IMR-90 (cell line): ENCODE data around the gene TSGA10IP. TPM values are rescaled to one million over a fixed set of nuclear protein-coding genes. Genes with fewer than 3 reads are reported as not detected.

ENCODE experiments used
- ATAC-seq: fragments of 200-7000 bp; cut with Tn5 transposase; 2 replicates; pipeline ENCODE4 v1.9.1; 2020; ENCODE audit warnings: low read depth, mild to moderate bottlenecking, moderate library complexity
- BruUV-seq: library from RNA; stranded (reverse); fragments of 400-500 nt; replicated peaks from 2 replicates; lab custom pipeline; 2021; lab: Mats Ljungman, UMichigan
- CTCF ChIA-PET: fragments of 300-600 bp; formaldehyde crosslinking; extraction: SDS; loops from one replicate; lab custom pipeline; 2021; ENCODE audit warnings: antibody characterized with exemption; lab: Yijun Ruan, JAX
- POLR2A ChIA-PET: fragments of 300-600 bp; sonication (Branson Sonifier 250); formaldehyde crosslinking; loops from one replicate; lab custom pipeline; 2022; ENCODE audit warnings: antibody characterized with exemption; ENCODE audit not compliant: unreplicated experiment; lab: Charles Lee
- DNase-seq: peaks from one replicate; pipeline ENCODE4 v3.0.0; 2013
- H2AFZ ChIP-seq: replicated peaks from 2 replicates; pipeline ENCODE3; 2013; ENCODE audit warnings: low read length, mild to moderate bottlenecking; ENCODE audit not compliant: poor library complexity
- H2AK5ac ChIP-seq: 2 replicates; pipeline ENCODE4 v1.6.1; 2013; ENCODE audit warnings: low read depth, low read length, inconsistent platforms
- H2AK9ac ChIP-seq: replicated peaks from 2 replicates; pipeline ENCODE3; 2013; ENCODE audit warnings: mild to moderate bottlenecking, low read depth, low read length, moderate library complexity; ENCODE audit not compliant: poor library complexity
- H2BK120ac ChIP-seq: 2 replicates; pipeline ENCODE4 v1.6.1; 2013; ENCODE audit warnings: low read depth, low read length, inconsistent platforms
- H2BK15ac ChIP-seq: 3 replicates; pipeline ENCODE4 v1.6.1; 2013; ENCODE audit warnings: low read depth, low read length, inconsistent platforms
- H2BK20ac ChIP-seq: 2 replicates; pipeline ENCODE4 v1.6.1; 2013; ENCODE audit warnings: low read depth, mild to moderate bottlenecking, inconsistent platforms, low read length, moderate library complexity
- H2BK5ac ChIP-seq: 2 replicates; pipeline ENCODE4 v1.6.1; 2013; ENCODE audit warnings: mild to moderate bottlenecking, low read depth, low read length, inconsistent platforms; ENCODE audit not compliant: poor library complexity, severe bottlenecking
- H3K14ac ChIP-seq: replicated peaks from 2 replicates; pipeline ENCODE4 v1.6.1; 2013; ENCODE audit warnings: low read depth, low read length, inconsistent platforms
- H3K18ac ChIP-seq: 2 replicates; pipeline ENCODE4 v1.6.1; 2013; ENCODE audit warnings: low read depth, low read length, control low read depth
- H3K23ac ChIP-seq: 2 replicates; pipeline ENCODE4 v1.6.1; 2013; ENCODE audit warnings: low read depth, low read length, inconsistent platforms
- H3K27ac ChIP-seq: 2 replicates; pipeline ENCODE4 v1.5.1; 2013; ENCODE audit warnings: mild to moderate bottlenecking, control low read depth, low read length; ENCODE audit not compliant: insufficient read depth
- H3K27me3 ChIP-seq: 2 replicates; pipeline ENCODE4 v1.6.1; 2013; ENCODE audit warnings: low read length; ENCODE audit not compliant: control insufficient read depth, insufficient read depth
- H3K36me3 ChIP-seq: 2 replicates; pipeline ENCODE4 v1.6.1; 2013; ENCODE audit warnings: low read length, mixed read lengths; ENCODE audit not compliant: control insufficient read depth, insufficient read depth
- H3K4ac ChIP-seq: 2 replicates; pipeline ENCODE4 v1.6.1; 2013; ENCODE audit warnings: low read depth, low read length, inconsistent platforms
- H3K4me1 ChIP-seq: 2 replicates; pipeline ENCODE4 v1.6.1; 2013; ENCODE audit warnings: low read length, mixed read lengths; ENCODE audit not compliant: control insufficient read depth, insufficient read depth
- H3K4me2 ChIP-seq: 2 replicates; pipeline ENCODE4 v1.6.1; 2013; ENCODE audit warnings: low read depth, mild to moderate bottlenecking, control low read depth, low read length, moderate library complexity
- H3K4me3 ChIP-seq: 2 replicates; pipeline ENCODE4 v1.5.1; 2013; ENCODE audit warnings: low read depth, mild to moderate bottlenecking, control low read depth, low read length, moderate library complexity; ENCODE audit not compliant: insufficient read depth
- H3K56ac ChIP-seq: 2 replicates; pipeline ENCODE4 v1.6.1; 2013; ENCODE audit warnings: low read length, inconsistent platforms; ENCODE audit not compliant: insufficient read depth; ENCODE audit errors: extremely low read depth
- H3K79me1 ChIP-seq, 2 experiments: 2 replicates each; pipeline ENCODE4 v1.6.1; 2013; ENCODE audit warnings: low read length in 2 of 2, inconsistent platforms in 1 of 2, low read depth in 1 of 2
- H3K9ac ChIP-seq: 2 replicates; pipeline ENCODE4 v1.6.1; 2013; ENCODE audit warnings: low read depth, low read length, control low read depth
- H3K9me1 ChIP-seq: 2 replicates; pipeline ENCODE4 v1.6.1; 2013; ENCODE audit warnings: low read length, inconsistent platforms; ENCODE audit not compliant: insufficient read depth
- H3K9me3 ChIP-seq: 2 replicates; pipeline ENCODE4 v1.6.1; 2013; ENCODE audit warnings: low read length; ENCODE audit not compliant: control insufficient read depth, insufficient read depth
- H4K20me1 ChIP-seq: 2 replicates; pipeline ENCODE4 v1.6.1; 2013; ENCODE audit warnings: low read length, inconsistent platforms; ENCODE audit not compliant: insufficient read depth
- H4K5ac ChIP-seq: 2 replicates; pipeline ENCODE4 v1.6.1; 2013; ENCODE audit warnings: mild to moderate bottlenecking, low read depth, low read length, control low read depth
- H4K8ac ChIP-seq, 2 experiments: 2 replicates each; pipeline ENCODE4 v1.6.1; 2013; ENCODE audit warnings: low read depth in 2 of 2, low read length in 2 of 2, control low read depth in 1 of 2, inconsistent platforms in 1 of 2
- H4K91ac ChIP-seq: 2 replicates; pipeline ENCODE4 v1.6.1; 2013; ENCODE audit warnings: low read depth, low read length, inconsistent platforms; ENCODE audit not compliant: insufficient read depth
- CEBPB ChIP-seq: IDR thresholded peaks from 2 replicates; pipeline ENCODE4 v1.6.1; 2012; ENCODE audit warnings: low read depth, low read length, improper control_type of control experiment
- CTCF ChIP-seq: conservative IDR thresholded peaks from 2 replicates; pipeline ENCODE4 v1.5.1; 2012; ENCODE audit warnings: mild to moderate bottlenecking, low read depth, low read length, improper control_type of control experiment
- ELK1 ChIP-seq: fragments of 150-350 bp; IDR thresholded peaks from 2 replicates; pipeline ENCODE4 v1.6.1; 2016; ENCODE audit warnings: low read depth, mild to moderate bottlenecking, low read length, moderate library complexity, borderline replicate concordance
- MAZ ChIP-seq: IDR thresholded peaks from 2 replicates; pipeline ENCODE4 v1.6.1; 2012; ENCODE audit warnings: low read depth, mild to moderate bottlenecking, low read length, improper control_type of control experiment, moderate library complexity, borderline replicate concordance
- NFE2L2 ChIP-seq: fragments of 150-350 bp; IDR thresholded peaks from 2 replicates; pipeline ENCODE4 v1.6.1; 2016; ENCODE audit warnings: low read depth, mild to moderate bottlenecking, low read length
- POLR2A ChIP-seq: IDR thresholded peaks from 2 replicates; pipeline ENCODE4 v1.6.1; 2012; ENCODE audit warnings: mild to moderate bottlenecking, low read depth, low read length
- WGBS, 2 experiments: methylation state at CpG; one replicate each; pipeline versions ENCODE4 v1.1.5 to v1.1.7; 2013; ENCODE audit warnings: missing lambda C conversion rate in 2 of 2; ENCODE audit not compliant: insufficient read length in 1 of 2; ENCODE audit errors: extremely low coverage in 2 of 2; 5-methylcytosine and 5-hydroxymethylcytosine counted together
- dilution Hi-C: fragments of 300-500 bp; cut with HindIII; formaldehyde crosslinking; loops from one replicate; pipeline ENCODE4 v1.14.3; 2018; ENCODE audit warnings: low sequenced_read_pairs; ENCODE audit not compliant: unreplicated experiment
- in situ Hi-C: fragments of 300-500 bp; cut with MboI; formaldehyde crosslinking; loops from 3 replicates; pipeline ENCODE4 v1.14.3; 2019; ENCODE audit warnings: low sequenced_read_pairs, inconsistent platforms, mixed read lengths
- intact Hi-C: fragments of 100-400 bp; cut with micrococcal nuclease; formaldehyde crosslinking; loops from 2 replicates; pipeline ENCODE4 v1.10.0; 2022
- polyA plus RNA-seq, 3 experiments: library from polyadenylated mRNA; depleted of rRNA; stranded (reverse); fragments of >200 nt; gene quantifications; 2 replicates each; pipeline ENCODE4 v1.2.3, GENCODE V29; 2012; ENCODE audit warnings: low replicate concordance in 1 of 3
- total RNA-seq: library from RNA; depleted of rRNA; stranded (reverse); fragments of >200 nt; gene quantifications from 2 replicates; pipeline ENCODE4 v1.2.3, GENCODE V29; 2012

Gene TSGA10IP
- total and polyA plus RNA-seq, 2 of the 4 experiments (the other 2 are of a cell fraction), result 0.21 TPM; not detected in 1

- H2BK20ac ChIP-seq, result no peak overlapping the region
- no peak overlapping the region for H2BK15ac ChIP-seq
- H4K20me1 ChIP-seq, result no peaks in the 10 kb centered on the region
- H3K27me3 ChIP-seq, result no peaks in the 10 kb centered on the region
- H3K56ac ChIP-seq, result no peak overlapping the region
- intact Hi-C loops (no loop called here), dilution Hi-C loops (no loop called here), in situ Hi-C loops (no loop called here)
- no peaks in the 10 kb centered on the region for H3K9me3 ChIP-seq
- ATAC-seq (no peak), DNase-seq (no peak)
- H2AFZ ChIP-seq, result no peak overlapping the region
- POLR2A ChIA-PET, result no interaction called here
- H3K9me1 ChIP-seq, result no peaks in the 10 kb centered on the region
- no peak overlapping the region for H3K4me3 ChIP-seq
- TF ChIP-seq ELK1 (no peak), POLR2A (no peak), CEBPB (no peak), MAZ (no peak), NFE2L2 (no peak), CTCF (no peak)
- H4K5ac ChIP-seq, result no peak overlapping the region
- no peak overlapping the region for H4K8ac ChIP-seq
- H3K9ac ChIP-seq, result no peak overlapping the region
- H2AK9ac ChIP-seq, result peak overlapping the region; percentile 11
- H3K14ac ChIP-seq, result no peak overlapping the region
- no peak overlapping the region for H3K4me2 ChIP-seq
- no peak overlapping the region for H2BK120ac ChIP-seq
- no TSS peak for BruUV-seq
- 0 out of 2 replicates have a peak, but pooled peaks cover 2% of the 10 kb centered on the region for H3K4me1 ChIP-seq
- H2AK5ac ChIP-seq, result peak overlapping the region; percentile 28; the same call in 1 of the 2 replicates
- H3K4ac ChIP-seq, result no peak overlapping the region
- peaks cover 40% of the 10 kb centered on the region for H3K36me3 ChIP-seq
- CTCF ChIA-PET, result interaction anchor here (0.7 kb wide), 1 partner anchor 1607 kb away, joined by 4 read pairs; no protein-coding TSS in a partner anchor
- H3K18ac ChIP-seq, result no peak overlapping the region
- peaks cover 0 to 20% of the 10 kb centered on the region in 2 experiments; a peak in 2 of 4 replicates for H3K79me1 ChIP-seq
- no peak overlapping the region for H2BK5ac ChIP-seq
- no peak overlapping the region for H4K91ac ChIP-seq
- 96% methylated on average over 9 of the region's 9 CpGs; no CpG with 5 or more reads in 1 of the 2 experiments for WGBS, 2 experiments
- no peak overlapping the region for H3K27ac ChIP-seq
- H3K23ac ChIP-seq, result no peak overlapping the region
Measured at GRCh38 chr11:65975771-65976170, 30.5 kb downstream of the TSGA10IP start.
